G401.6 (cell line): ENCODE measurements around the gene TMEM254.
"Not testable (repeated sequence)": the region's sequence is repeated elsewhere in the genome, so short reads cannot be mapped to it uniquely, and the experiment has no call there.

Experiments used
- FAIRE-seq: peaks from 2 replicates; lab custom pipeline; 2012; peaks lifted over from hg19 to GRCh38; lab: Jason Lieb, UNC

Gene TMEM254

GRCh38 chr10:80078448-80079311 is at the start of gene TMEM254:
Gene TMEM254 (plus strand): TSS chr10:80078665. CDS start chr10:80078700, 35 bp downstream.
- no peak for FAIRE-seq

- FAIRE-seq: not testable (repeated sequence)
Measured at GRCh38 chr10:80029205-80029604, 49.3 kb upstream of the TMEM254 start.

- not testable (repeated sequence) for FAIRE-seq
Measured at GRCh38 chr10:80029865-80030264, 48.6 kb upstream of the TMEM254 start.

GRCh38 chr10:80032503-80032902 is 46.0 kb upstream of the TMEM254 start:
- no peak for FAIRE-seq

GRCh38 chr10:80034766-80035165 is 43.7 kb upstream of the TMEM254 start:
- not testable (repeated sequence) for FAIRE-seq

GRCh38 chr10:80035430-80035829 is 43.0 kb upstream of the TMEM254 start:
- not testable (repeated sequence) for FAIRE-seq

GRCh38 chr10:80036921-80037500 is 41.5 kb upstream of the TMEM254 start:
- not testable (repeated sequence) for FAIRE-seq

GRCh38 chr10:80038226-80038625 is 40.2 kb upstream of the TMEM254 start:
- not testable (repeated sequence) for FAIRE-seq

GRCh38 chr10:80041162-80041561 is 37.3 kb upstream of the TMEM254 start:
- no peak for FAIRE-seq

GRCh38 chr10:80044935-80045334 is 33.5 kb upstream of the TMEM254 start:
- FAIRE-seq: not testable (repeated sequence)

GRCh38 chr10:80046629-80047441 is 31.6 kb upstream of the TMEM254 start:
- FAIRE-seq: peak; percentile 33

- FAIRE-seq: no peak
Measured at GRCh38 chr10:80050752-80051151, 27.7 kb upstream of the TMEM254 start.

GRCh38 chr10:80051993-80052392 is 26.5 kb upstream of the TMEM254 start:
- no peak for FAIRE-seq

GRCh38 chr10:80055760-80056159 is 22.7 kb upstream of the TMEM254 start:
- FAIRE-seq: no peak

- no peak for FAIRE-seq
Measured at GRCh38 chr10:80057171-80057570, 21.3 kb upstream of the TMEM254 start.

GRCh38 chr10:80064120-80064886 is 14.2 kb upstream of the TMEM254 start:
- FAIRE-seq: no peak

- FAIRE-seq: no peak
Measured at GRCh38 chr10:80066809-80067208, 11.7 kb upstream of the TMEM254 start.

- not testable (repeated sequence) for FAIRE-seq
Measured at GRCh38 chr10:80067821-80068220, 10.6 kb upstream of the TMEM254 start.

GRCh38 chr10:80068270-80068669 is 10.2 kb upstream of the TMEM254 start:
- peak; percentile 45 for FAIRE-seq

- no peak for FAIRE-seq
Measured at GRCh38 chr10:80070057-80070456, 8.4 kb upstream of the TMEM254 start.

GRCh38 chr10:80072584-80072983 is 5.9 kb upstream of the TMEM254 start:
- no peak for FAIRE-seq

GRCh38 chr10:80075781-80076180 is 2.7 kb upstream of the TMEM254 start:
- FAIRE-seq: no peak
